Measurements from ENCODE around the gene PPP4R3A. TPM values are rescaled to one million over a fixed set of nuclear protein-coding genes. Genes with fewer than 3 reads are reported as not detected.

Gene PPP4R3A
- total and polyA plus RNA-seq, 4 donors: 43.8 to 135 (median 61.4) TPM

- peak overlapping the region; percentile 99 to 100 for H3K27ac ChIP-seq (ENCODE audit: low read depth in 1 of 2, low read length in 1 of 2)
- H3K36me3 ChIP-seq (ENCODE audit: control insufficient read depth in 4 of 4, insufficient read depth in 4 of 4, low read length in 4 of 4): peaks cover 0 to 10% (median 4%) of the 10 kb centered on the region in 4 donors
- peak overlapping the region; percentile 92 for H3K4me3 ChIP-seq
- H3K4me1 ChIP-seq (ENCODE audit: control insufficient read depth in 5 of 5, insufficient read depth in 5 of 5, low read length in 5 of 5): peaks cover 0 to 13% (median 4%) of the 10 kb centered on the region in 5 donors
- ATAC-seq (ENCODE audit: insufficient read depth, low FRiP score) (peak; percentile 6), DNase-seq (peak; percentile 19 to 36 (median 26))
- H3K27me3 ChIP-seq (ENCODE audit: control insufficient read depth in 3 of 3, insufficient read depth in 3 of 3, low read length in 2 of 3): no peaks in the 10 kb centered on the region
- no peaks in the 10 kb centered on the region for H3K9me3 ChIP-seq (ENCODE audit: control insufficient read depth in 4 of 4, insufficient read depth in 3 of 4, low read length in 3 of 4)
- 0% methylated on average over 41 to 71 of the region's 71 CpGs for WGBS, 2 donors
- no peak for TF ChIP-seq CTCF (IDR thresholded peaks at IDR 0.05; ENCODE audit: control extremely low read depth, extremely low read depth)
- peak overlapping the region; percentile 86 to 95 for H3K9ac ChIP-seq (ENCODE audit: insufficient read depth in 1 of 2, low read length in 2 of 2)
Observed at GRCh38 chr14:91509083-91509877, 830 bp downstream of the PPP4R3A start.

GRCh38 chr14:91508105-91508504 lies 2.0 kb downstream of the PPP4R3A start:
- Histone ChIP-seq H3K36me3 (ENCODE audit: control insufficient read depth in 4 of 4, insufficient read depth in 4 of 4, low read length in 4 of 4) (peaks cover 0 to 12% (median 5%) of the 10 kb centered on the region in 4 donors), H3K4me1 (ENCODE audit: control insufficient read depth in 5 of 5, insufficient read depth in 5 of 5, low read length in 5 of 5) (peaks cover 0 to 13% (median 4%) of the 10 kb centered on the region in 5 donors), H3K4me3 (no peak overlapping the region), H3K9ac (ENCODE audit: insufficient read depth in 1 of 2, low read length in 2 of 2) (peak overlapping the region in 1 of 2 donors; percentile 86), H3K27ac (ENCODE audit: low read depth in 1 of 2, low read length in 1 of 2) (no peak overlapping the region), H3K9me3 (ENCODE audit: control insufficient read depth in 4 of 4, insufficient read depth in 3 of 4, low read length in 3 of 4) (no peaks in the 10 kb centered on the region), H3K27me3 (ENCODE audit: control insufficient read depth in 3 of 3, insufficient read depth in 3 of 3, low read length in 2 of 3) (no peaks in the 10 kb centered on the region)
- WGBS, 2 donors: 5 to 40% methylated on average over 2 of the region's 2 CpGs
- no peak for DNase-seq
- no peak for ATAC-seq (ENCODE audit: insufficient read depth, low FRiP score)
- no peak for TF ChIP-seq CTCF (IDR thresholded peaks at IDR 0.05; ENCODE audit: control extremely low read depth, extremely low read depth)

GRCh38 chr14:91506226-91506625 lies 3.9 kb downstream of the PPP4R3A start:
- Histone ChIP-seq H3K4me1 (ENCODE audit: control insufficient read depth in 5 of 5, insufficient read depth in 5 of 5, low read length in 5 of 5) (peaks cover 0 to 15% (median 13%) of the 10 kb centered on the region in 5 donors), H3K9me3 (ENCODE audit: control insufficient read depth in 4 of 4, insufficient read depth in 3 of 4, low read length in 3 of 4) (no peaks in the 10 kb centered on the region), H3K36me3 (ENCODE audit: control insufficient read depth in 4 of 4, insufficient read depth in 4 of 4, low read length in 4 of 4) (peaks cover 0 to 16% (median 6%) of the 10 kb centered on the region in 4 donors), H3K27ac (ENCODE audit: low read depth in 1 of 2, low read length in 1 of 2) (no peak overlapping the region), H3K9ac (ENCODE audit: insufficient read depth in 1 of 2, low read length in 2 of 2) (no peak overlapping the region), H3K27me3 (ENCODE audit: control insufficient read depth in 3 of 3, insufficient read depth in 3 of 3, low read length in 2 of 3) (no peaks in the 10 kb centered on the region), H3K4me3 (no peak overlapping the region)
- TF ChIP-seq CTCF (IDR thresholded peaks at IDR 0.05; ENCODE audit: control extremely low read depth, extremely low read depth): no peak
- DNase-seq (no peak), ATAC-seq (ENCODE audit: insufficient read depth, low FRiP score) (no peak)
- WGBS, 2 donors: 95 to 97% methylated on average over 4 of the region's 4 CpGs

Measured in lung (tissue), 12 donors.